Measurements from ENCODE around the gene ZCWPW2. TPM values are rescaled to one million over a fixed set of nuclear protein-coding genes. Genes with fewer than 3 reads are reported as not detected.

Gene ZCWPW2
- total and polyA plus RNA-seq, 9 donors: 1.3 to 2.7 (median 2.0) TPM

DNA sequence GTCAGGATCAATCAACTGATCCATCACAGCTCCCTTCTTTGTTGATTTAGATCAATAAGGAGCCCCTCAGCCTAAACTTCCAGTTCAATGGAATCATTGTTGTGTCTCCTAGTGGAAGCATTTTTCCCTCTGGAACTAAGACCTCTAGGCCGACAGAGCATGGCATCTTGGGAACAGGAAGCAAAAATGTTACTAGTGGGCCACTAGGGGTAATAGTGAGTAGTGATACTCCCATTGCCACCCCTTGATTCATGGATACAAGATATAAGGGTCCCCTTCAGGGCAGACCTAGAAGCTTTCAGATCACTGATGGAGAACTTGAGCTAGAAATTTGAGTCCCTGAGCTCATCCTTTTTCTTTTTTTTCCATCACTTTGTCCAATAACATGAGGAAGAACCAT, 40.5 kb downstream of the ZCWPW2 start:
- 92 to 97% (median 96%) methylated on average over 1 of the region's 1 CpG for WGBS, 3 donors
- intact Hi-C loops (cut with DNase I): no loop called here
- H3K36me3 ChIP-seq: no peaks in the 10 kb centered on the region
- no peak for DNase-seq
- TF ChIP-seq EP300 (IDR thresholded peaks at IDR 0.05): no peak
- TF ChIP-seq, protein P1, sequence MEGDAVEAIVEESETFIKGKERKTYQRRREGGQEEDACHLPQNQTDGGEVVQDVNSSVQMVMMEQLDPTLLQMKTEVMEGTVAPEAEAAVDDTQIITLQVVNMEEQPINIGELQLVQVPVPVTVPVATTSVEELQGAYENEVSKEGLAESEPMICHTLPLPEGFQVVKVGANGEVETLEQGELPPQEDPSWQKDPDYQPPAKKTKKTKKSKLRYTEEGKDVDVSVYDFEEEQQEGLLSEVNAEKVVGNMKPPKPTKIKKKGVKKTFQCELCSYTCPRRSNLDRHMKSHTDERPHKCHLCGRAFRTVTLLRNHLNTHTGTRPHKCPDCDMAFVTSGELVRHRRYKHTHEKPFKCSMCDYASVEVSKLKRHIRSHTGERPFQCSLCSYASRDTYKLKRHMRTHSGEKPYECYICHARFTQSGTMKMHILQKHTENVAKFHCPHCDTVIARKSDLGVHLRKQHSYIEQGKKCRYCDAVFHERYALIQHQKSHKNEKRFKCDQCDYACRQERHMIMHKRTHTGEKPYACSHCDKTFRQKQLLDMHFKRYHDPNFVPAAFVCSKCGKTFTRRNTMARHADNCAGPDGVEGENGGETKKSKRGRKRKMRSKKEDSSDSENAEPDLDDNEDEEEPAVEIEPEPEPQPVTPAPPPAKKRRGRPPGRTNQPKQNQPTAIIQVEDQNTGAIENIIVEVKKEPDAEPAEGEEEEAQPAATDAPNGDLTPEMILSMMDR (IDR thresholded peaks at IDR 0.05): no peak
- no peak for TF ChIP-seq POLR2A (IDR thresholded peaks at IDR 0.05)
- no peak overlapping the region for H3K4me3 ChIP-seq
- H3K9me3 ChIP-seq: no peaks in the 10 kb centered on the region
- no peaks in the 10 kb centered on the region for H3K4me1 ChIP-seq (ENCODE audit: insufficient read depth)
- H3K27ac ChIP-seq: no peak overlapping the region
- no peaks in the 10 kb centered on the region for H3K27me3 ChIP-seq

DNA sequence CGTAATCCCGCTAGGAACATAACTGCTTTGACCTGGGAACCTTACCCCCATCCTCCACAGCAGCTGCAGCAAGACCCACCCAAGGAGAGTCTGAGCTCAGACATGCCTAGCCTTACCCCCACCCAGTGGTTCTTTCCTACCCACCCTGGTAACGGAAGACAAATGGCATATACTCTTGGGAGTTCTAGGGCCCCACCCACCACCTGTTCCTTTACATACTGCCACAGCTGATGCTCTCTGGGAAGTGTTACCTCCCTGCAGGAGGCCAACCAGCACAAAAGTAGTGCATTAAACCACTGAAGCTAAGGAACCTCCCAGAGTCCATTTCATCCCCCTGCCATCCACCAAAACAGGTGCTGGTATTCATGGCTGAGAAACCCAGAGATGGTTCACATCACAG, 50.7 kb downstream of the ZCWPW2 start:
- 92 to 100% (median 96%) methylated on average over 3 of the region's 3 CpGs for WGBS, 3 donors
- DNase-seq: no peak
- H3K4me3 ChIP-seq: no peak overlapping the region

DNA sequence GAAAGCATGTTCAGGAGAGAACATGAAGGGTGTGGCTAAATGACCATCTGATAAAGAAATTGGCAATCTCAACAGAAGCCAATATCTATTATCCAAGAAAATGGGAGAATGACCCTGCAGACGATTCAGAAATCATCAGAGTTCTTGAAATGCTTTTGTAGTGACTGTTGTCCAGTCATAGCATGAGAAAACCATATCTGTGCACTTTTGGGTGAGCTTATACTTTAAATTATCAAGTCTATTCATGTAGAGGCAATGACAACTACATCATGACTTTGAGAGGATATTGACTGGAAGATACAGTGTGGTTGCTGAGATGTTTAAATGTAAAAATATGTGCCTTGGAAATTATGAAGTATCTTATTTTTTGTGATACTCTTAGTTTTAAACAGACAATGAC, 57.7 kb downstream of the ZCWPW2 start:
- WGBS, 3 donors: 81 to 88% (median 83%) methylated on average over 1 of the region's 1 CpG
- H3K27ac ChIP-seq: no peak overlapping the region

More for the DNA sequence above, 50.7 kb downstream of the ZCWPW2 start:
- Histone ChIP-seq H3K4me1 (ENCODE audit: insufficient read depth) (no peaks in the 10 kb centered on the region), H3K36me3 (no peaks in the 10 kb centered on the region), H3K27me3 (no peaks in the 10 kb centered on the region), H3K9me3 (no peaks in the 10 kb centered on the region), H3K27ac (no peak overlapping the region)
- TF ChIP-seq EP300 (IDR thresholded peaks at IDR 0.05) (no peak), POLR2A (IDR thresholded peaks at IDR 0.05) (no peak)
- TF ChIP-seq, protein P1 (IDR thresholded peaks at IDR 0.05): no peak
- intact Hi-C loops (cut with DNase I): no loop called here

DNA sequence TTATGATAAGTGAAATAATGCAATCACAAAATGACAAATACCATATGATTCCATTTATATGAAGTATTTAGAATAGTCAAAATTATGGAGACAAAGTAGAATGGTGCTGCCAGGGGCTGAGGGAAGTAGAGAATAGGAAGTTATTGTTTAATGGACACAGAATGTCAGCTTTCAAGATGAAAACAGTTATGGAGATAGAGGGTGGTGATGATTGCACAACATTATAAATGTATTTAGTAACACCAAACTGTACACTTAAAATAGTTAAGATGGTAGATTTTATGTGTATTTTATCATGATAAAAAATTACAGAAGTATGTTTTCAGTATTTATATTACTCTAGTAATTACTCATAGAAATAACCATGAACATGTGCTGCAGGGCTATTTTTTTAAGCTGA, 100.9 kb downstream of the ZCWPW2 start:
- H3K27me3 ChIP-seq: no peaks in the 10 kb centered on the region
- no peak overlapping the region for H3K27ac ChIP-seq
- no peaks in the 10 kb centered on the region for H3K4me1 ChIP-seq (ENCODE audit: insufficient read depth)
- H3K9me3 ChIP-seq: no peaks in the 10 kb centered on the region
- intact Hi-C loops (cut with DNase I): no loop called here
- H3K36me3 ChIP-seq: no peaks in the 10 kb centered on the region
- no peak for DNase-seq
- H3K4me3 ChIP-seq: no peak overlapping the region
- no peak for TF ChIP-seq EP300 (IDR thresholded peaks at IDR 0.05)
- TF ChIP-seq, protein P1 (IDR thresholded peaks at IDR 0.05): no peak
- no peak for TF ChIP-seq POLR2A (IDR thresholded peaks at IDR 0.05)

More for the DNA sequence above, 57.7 kb downstream of the ZCWPW2 start:
- Histone ChIP-seq H3K9me3 (no peaks in the 10 kb centered on the region), H3K27me3 (no peaks in the 10 kb centered on the region), H3K36me3 (no peaks in the 10 kb centered on the region), H3K4me1 (ENCODE audit: insufficient read depth) (no peaks in the 10 kb centered on the region), H3K4me3 (no peak overlapping the region)
- DNase-seq: no peak
- TF ChIP-seq POLR2A (IDR thresholded peaks at IDR 0.05): no peak
- TF ChIP-seq EP300 (IDR thresholded peaks at IDR 0.05): no peak
- TF ChIP-seq, protein P1 (IDR thresholded peaks at IDR 0.05): no peak
- intact Hi-C loops (cut with DNase I): no loop called here

DNA sequence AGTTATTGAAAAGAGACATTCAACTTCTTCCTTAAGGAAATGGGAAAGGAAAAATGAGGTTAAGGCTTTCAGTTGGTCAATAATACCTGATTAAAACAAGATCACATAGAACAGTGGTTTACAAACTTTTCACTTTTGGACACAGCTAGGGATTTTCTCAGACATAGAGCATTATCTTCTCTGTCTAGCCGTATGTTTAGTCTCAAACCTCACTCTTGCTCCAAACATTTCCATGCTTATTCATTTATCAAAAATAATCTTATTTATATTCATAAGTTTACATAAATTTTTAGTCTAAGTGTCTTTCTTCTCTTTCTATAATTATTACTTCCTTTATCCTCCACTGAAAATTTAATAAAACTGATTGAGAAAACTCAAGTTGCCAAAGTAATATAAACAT, 114.3 kb downstream of the ZCWPW2 start:
- no peaks in the 10 kb centered on the region for H3K36me3 ChIP-seq
- no peak for DNase-seq
- H3K27ac ChIP-seq: no peak overlapping the region
- 0 to 35% (median 17%) methylated on average over 1 of the region's 1 CpG for WGBS, 3 donors
- no peaks in the 10 kb centered on the region for H3K9me3 ChIP-seq
- no peaks in the 10 kb centered on the region for H3K27me3 ChIP-seq
- intact Hi-C loops (cut with DNase I): no loop called here
- H3K4me1 ChIP-seq (ENCODE audit: insufficient read depth): no peaks in the 10 kb centered on the region
- no peak for TF ChIP-seq EP300 (IDR thresholded peaks at IDR 0.05)
- no peak for TF ChIP-seq POLR2A (IDR thresholded peaks at IDR 0.05)
- TF ChIP-seq, protein P1 (IDR thresholded peaks at IDR 0.05): no peak
- H3K4me3 ChIP-seq: no peak overlapping the region
